ENCODE measurements around the gene TTC21B. TPM values are rescaled to one million over a fixed set of nuclear protein-coding genes. Genes with fewer than 3 reads are reported as not detected.
A peak's percentile ranks its signal among the peaks of the same experiment; 100 is the strongest.

The TTC21B gene
- total and polyA plus RNA-seq, 2 experiments from 2014 or later: 5.7 to 24.3 TPM

DNA sequence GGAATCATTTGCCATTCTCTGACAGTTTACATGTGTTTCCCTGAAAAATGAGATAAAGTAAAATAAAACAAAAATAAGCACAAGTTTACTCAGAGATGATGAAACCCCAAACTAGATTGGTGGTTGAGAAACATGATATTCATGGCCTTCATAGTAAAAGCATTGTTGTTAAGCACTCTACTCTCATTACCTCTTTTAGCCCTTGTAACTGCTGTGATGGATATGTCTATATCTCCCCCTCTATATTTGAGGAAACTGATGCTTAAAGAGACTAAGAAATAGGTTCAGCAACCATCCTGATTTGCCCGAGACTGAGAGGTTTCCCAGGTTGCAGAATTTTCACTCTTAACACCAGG lies 125.7 kb downstream of the TTC21B start:
- no peak for DNase-seq (ENCODE audit: low spot score)
- no peaks in the 10 kb centered on the region for H3K27me3 ChIP-seq
- peaks cover 4% of the 10 kb centered on the region for H3K4me1 ChIP-seq (ENCODE audit: insufficient read depth)
- H3K36me3 ChIP-seq (replicated peaks; ENCODE audit: insufficient read depth, low read depth): no peaks in the 10 kb centered on the region
- WGBS (ENCODE audit: low lambda C conversion rate, missing lambda C conversion rate): 84% methylated on average over 1 of the region's 1 CpG
- H3K4me3 ChIP-seq: no peak overlapping the region
- H3K9me3 ChIP-seq (ENCODE audit: low read depth): no peaks in the 10 kb centered on the region
- no peaks in the 10 kb centered on the region for H3K9me2 ChIP-seq (replicated peaks; ENCODE audit: insufficient read depth)
- H3K27ac ChIP-seq: no peak overlapping the region
- TF ChIP-seq EZH2 (IDR thresholded peaks at IDR 0.05; ENCODE audit: borderline replicate concordance) (no peak), EZH2phosphoT487 (IDR thresholded peaks at IDR 0.05; ENCODE audit: low read depth, severe bottlenecking, unreplicated experiment) (no peak)
- TF ChIP-seq, protein P1, sequence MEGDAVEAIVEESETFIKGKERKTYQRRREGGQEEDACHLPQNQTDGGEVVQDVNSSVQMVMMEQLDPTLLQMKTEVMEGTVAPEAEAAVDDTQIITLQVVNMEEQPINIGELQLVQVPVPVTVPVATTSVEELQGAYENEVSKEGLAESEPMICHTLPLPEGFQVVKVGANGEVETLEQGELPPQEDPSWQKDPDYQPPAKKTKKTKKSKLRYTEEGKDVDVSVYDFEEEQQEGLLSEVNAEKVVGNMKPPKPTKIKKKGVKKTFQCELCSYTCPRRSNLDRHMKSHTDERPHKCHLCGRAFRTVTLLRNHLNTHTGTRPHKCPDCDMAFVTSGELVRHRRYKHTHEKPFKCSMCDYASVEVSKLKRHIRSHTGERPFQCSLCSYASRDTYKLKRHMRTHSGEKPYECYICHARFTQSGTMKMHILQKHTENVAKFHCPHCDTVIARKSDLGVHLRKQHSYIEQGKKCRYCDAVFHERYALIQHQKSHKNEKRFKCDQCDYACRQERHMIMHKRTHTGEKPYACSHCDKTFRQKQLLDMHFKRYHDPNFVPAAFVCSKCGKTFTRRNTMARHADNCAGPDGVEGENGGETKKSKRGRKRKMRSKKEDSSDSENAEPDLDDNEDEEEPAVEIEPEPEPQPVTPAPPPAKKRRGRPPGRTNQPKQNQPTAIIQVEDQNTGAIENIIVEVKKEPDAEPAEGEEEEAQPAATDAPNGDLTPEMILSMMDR (IDR thresholded peaks at IDR 0.05; ENCODE audit: poor library complexity): no peak
- H3K4me2 ChIP-seq: no peak overlapping the region
- no peak overlapping the region for H2AFZ ChIP-seq
- H3K79me2 ChIP-seq: no peaks in the 10 kb centered on the region
- H4K20me1 ChIP-seq (ENCODE audit: insufficient read depth, poor library complexity, severe bottlenecking): no peaks in the 10 kb centered on the region

DNA sequence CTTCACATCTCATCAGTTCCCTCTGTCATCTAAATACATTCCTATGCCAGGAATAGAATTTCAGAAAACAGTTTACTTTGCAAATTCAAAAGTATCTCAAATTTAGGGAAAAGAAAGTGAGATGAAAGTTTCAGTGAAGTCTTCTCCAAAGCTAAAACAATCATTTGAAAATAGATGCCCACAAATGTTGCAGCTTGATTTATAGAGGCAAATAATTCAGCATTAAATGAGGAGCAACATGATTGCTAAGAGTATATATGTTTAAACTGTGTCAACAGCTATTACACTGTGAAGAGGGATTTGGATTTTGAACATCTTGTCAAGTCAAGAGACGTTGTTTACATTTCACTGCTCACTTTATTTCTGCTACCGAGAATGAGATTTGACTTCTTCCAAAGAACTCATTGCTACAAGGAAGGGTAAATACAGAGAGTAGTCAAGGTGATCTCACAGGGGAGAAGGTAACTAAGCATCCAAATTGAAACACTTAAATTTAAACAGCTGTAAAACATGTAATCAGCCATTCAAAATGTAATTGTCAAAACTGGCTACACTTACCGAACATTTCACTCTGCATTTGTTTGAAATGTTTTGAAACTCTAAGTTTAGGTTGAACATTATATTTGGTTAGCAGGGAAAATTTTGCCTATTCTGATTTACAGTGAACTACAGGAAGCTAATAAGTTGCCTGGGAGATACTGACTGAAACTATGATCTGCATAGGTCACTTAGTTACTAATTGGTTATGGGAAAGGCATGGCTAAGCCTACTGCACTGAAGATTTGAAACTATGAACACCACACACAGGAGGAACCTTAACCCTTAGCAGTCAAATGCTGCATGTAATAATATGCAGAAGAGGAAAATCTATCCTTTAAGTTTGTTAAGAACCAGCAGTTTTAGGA lies 126.3 kb downstream of the TTC21B start:
- no peaks in the 10 kb centered on the region for H3K9me2 ChIP-seq (replicated peaks; ENCODE audit: insufficient read depth)
- 61% methylated on average over 3 of the region's 3 CpGs for WGBS (ENCODE audit: low lambda C conversion rate, missing lambda C conversion rate)

DNA sequence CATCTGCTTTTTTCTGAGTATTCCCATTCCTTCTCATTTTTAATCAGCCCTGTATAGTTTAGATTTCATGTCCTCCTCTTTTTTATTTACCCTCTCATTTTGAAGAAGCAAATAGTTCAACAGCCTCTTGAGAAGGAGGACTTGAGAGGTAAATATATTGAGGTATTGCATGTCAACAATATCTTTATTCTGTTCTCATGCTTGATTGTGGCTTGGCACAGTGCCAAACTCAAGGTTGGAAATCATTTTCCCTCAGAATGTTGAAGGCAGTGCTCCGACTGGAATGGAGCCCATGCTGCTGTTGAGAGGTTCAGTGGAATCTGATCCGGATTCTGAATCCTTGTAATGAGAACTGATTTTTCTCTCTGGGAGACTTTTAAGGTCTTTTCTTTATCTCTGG lies 128.5 kb downstream of the TTC21B start:
- Histone ChIP-seq H3K4me1 (ENCODE audit: insufficient read depth) (peaks cover 7% of the 10 kb centered on the region), H3K79me2 (no peaks in the 10 kb centered on the region), H3K4me3 (no peak overlapping the region), H3K4me2 (no peak overlapping the region), H3K9me2 (replicated peaks; ENCODE audit: insufficient read depth) (no peaks in the 10 kb centered on the region), H3K9me3 (ENCODE audit: low read depth) (no peaks in the 10 kb centered on the region), H3K36me3 (replicated peaks; ENCODE audit: insufficient read depth, low read depth) (no peaks in the 10 kb centered on the region), H3K27me3 (no peaks in the 10 kb centered on the region), H2AFZ (no peak overlapping the region), H3K27ac (no peak overlapping the region), H4K20me1 (ENCODE audit: insufficient read depth, poor library complexity, severe bottlenecking) (no peaks in the 10 kb centered on the region)
- DNase-seq (ENCODE audit: low spot score): peak; percentile 8
- no peak for TF ChIP-seq EZH2phosphoT487 (IDR thresholded peaks at IDR 0.05; ENCODE audit: low read depth, severe bottlenecking, unreplicated experiment)
- no peak for TF ChIP-seq EZH2 (IDR thresholded peaks at IDR 0.05; ENCODE audit: borderline replicate concordance)
- TF ChIP-seq, protein P1 (IDR thresholded peaks at IDR 0.05; ENCODE audit: poor library complexity): no peak
- WGBS (ENCODE audit: low lambda C conversion rate, missing lambda C conversion rate): 43% methylated on average over 2 of the region's 2 CpGs

More for the DNA sequence above, 126.3 kb downstream of the TTC21B start:
- Histone ChIP-seq H3K36me3 (replicated peaks; ENCODE audit: insufficient read depth, low read depth) (no peaks in the 10 kb centered on the region), H3K4me3 (no peak overlapping the region), H3K79me2 (no peaks in the 10 kb centered on the region), H4K20me1 (ENCODE audit: insufficient read depth, poor library complexity, severe bottlenecking) (no peaks in the 10 kb centered on the region), H3K27ac (no peak overlapping the region), H3K4me2 (no peak overlapping the region), H3K4me1 (ENCODE audit: insufficient read depth) (peaks cover 4% of the 10 kb centered on the region), H3K9me3 (ENCODE audit: low read depth) (no peaks in the 10 kb centered on the region), H2AFZ (no peak overlapping the region), H3K27me3 (no peaks in the 10 kb centered on the region)
- DNase-seq (ENCODE audit: low spot score): no peak
- TF ChIP-seq, protein P1 (IDR thresholded peaks at IDR 0.05; ENCODE audit: poor library complexity): no peak

Other genes with a start within 250 kb of the TTC21B start
- 48.1 and 49.9 TPM in 2 replicates for gene GALNT3, start 159.5 kb downstream of the TTC21B start, total RNA-seq
- gene GALNT3, start 159.5 kb downstream of the TTC21B start, polyA plus RNA-seq: 15.8 and 21.5 TPM in 2 replicates
- 0.03 and 0.12 TPM in 2 replicates for gene SCN1A, start 174.2 kb upstream of the TTC21B start, total RNA-seq
- gene SCN1A, start 174.2 kb upstream of the TTC21B start, polyA plus RNA-seq: 0.28 TPM in 1 of 2 replicates, not detected in the other